HEK293T (cell line): ENCODE results near the gene OR8S1.
"Not testable (repeated sequence)": the region's sequence is repeated elsewhere in the genome, so short reads cannot be mapped to it uniquely, and the experiment has no call there.

ENCODE experiments used
- CTCF ChIA-PET: fragments of 350-600 bp; formaldehyde crosslinking; extraction: SDS; loops from one replicate; lab custom pipeline; 2021; ENCODE audit warnings: antibody characterized with exemption, inconsistent platforms; lab: Yijun Ruan, JAX
- POLR2A ChIA-PET: fragments of 350-600 bp; formaldehyde crosslinking; extraction: SDS; loops from one replicate; lab custom pipeline; 2020; ENCODE audit warnings: antibody characterized with exemption, inconsistent platforms; lab: Yijun Ruan, JAX
- DNase-seq: peaks from one replicate; pipeline ENCODE4 v3.0.0; 2012; ENCODE audit warnings: mixed read lengths; ENCODE audit errors: extremely low spot score
- ARNT ChIP-seq: fragments of 450-650 bp; IDR thresholded peaks from 2 replicates; pipeline ENCODE4 v1.6.1; 2017; ENCODE audit warnings: mild to moderate bottlenecking
- BHLHE40 ChIP-seq: fragments of 450-650 bp; IDR thresholded peaks from 2 replicates; pipeline ENCODE4 v1.6.1; 2016; ENCODE audit warnings: mild to moderate bottlenecking, moderate library complexity, borderline replicate concordance
- CTBP1 ChIP-seq: fragments of 450-650 bp; IDR thresholded peaks from 2 replicates; pipeline ENCODE4 v1.6.1; 2016; ENCODE audit warnings: borderline replicate concordance
- ELF4 ChIP-seq: fragments of 450-650 bp; IDR thresholded peaks from 2 replicates; pipeline ENCODE4 v1.6.1; 2017; ENCODE audit warnings: antibody characterized with exemption
- FOXA1 ChIP-seq: fragments of 450-650 bp; IDR thresholded peaks from 2 replicates; pipeline ENCODE4 v1.6.1; 2016; ENCODE audit warnings: mild to moderate bottlenecking
- FOXK2 ChIP-seq: fragments of 450-650 bp; IDR thresholded peaks from 2 replicates; pipeline ENCODE4 v1.6.1; 2016; ENCODE audit warnings: mild to moderate bottlenecking
- FOXM1 ChIP-seq: fragments of 450-650 bp; IDR thresholded peaks from 2 replicates; pipeline ENCODE4 v1.6.1; 2017; ENCODE audit warnings: mild to moderate bottlenecking, borderline replicate concordance
- HDGF ChIP-seq: fragments of 450-650 bp; IDR thresholded peaks from 2 replicates; pipeline ENCODE4 v1.6.1; 2017; ENCODE audit warnings: antibody characterized with exemption, borderline replicate concordance
- L3MBTL2 ChIP-seq: fragments of 450-650 bp; conservative IDR thresholded peaks from 2 replicates; pipeline ENCODE4 v1.6.1; 2016; ENCODE audit warnings: mild to moderate bottlenecking
- LEF1 ChIP-seq: fragments of 450-650 bp; IDR thresholded peaks from 2 replicates; pipeline ENCODE4 v1.6.1; 2017; ENCODE audit warnings: mild to moderate bottlenecking, borderline replicate concordance
- NFRKB ChIP-seq: fragments of 450-650 bp; IDR thresholded peaks from 2 replicates; pipeline ENCODE4 v1.6.1; 2016; ENCODE audit warnings: mild to moderate bottlenecking, moderate library complexity
- SP1 ChIP-seq: fragments of 450-650 bp; IDR thresholded peaks from 2 replicates; pipeline ENCODE4 v1.6.1; 2017
- SUZ12 ChIP-seq: fragments of 450-650 bp; IDR thresholded peaks from 2 replicates; pipeline ENCODE4 v1.6.1; 2016; ENCODE audit warnings: mild to moderate bottlenecking
- TARDBP ChIP-seq: fragments of 450-650 bp; IDR thresholded peaks from 2 replicates; pipeline ENCODE4 v1.6.1; 2016
- ZNF384 ChIP-seq: fragments of 450-650 bp; IDR thresholded peaks from 2 replicates; pipeline ENCODE4 v1.6.1; 2016
- TF ChIP-seq, protein P1 (sequence below): fragments of 450-650 bp; IDR thresholded peaks from 2 replicates; pipeline ENCODE4 v1.6.1; 2016

OR8S1 gene

GRCh38 chr12:48553666-48554343 lies 28.4 kb downstream of the OR8S1 start:
- TF ChIP-seq, protein P1, sequence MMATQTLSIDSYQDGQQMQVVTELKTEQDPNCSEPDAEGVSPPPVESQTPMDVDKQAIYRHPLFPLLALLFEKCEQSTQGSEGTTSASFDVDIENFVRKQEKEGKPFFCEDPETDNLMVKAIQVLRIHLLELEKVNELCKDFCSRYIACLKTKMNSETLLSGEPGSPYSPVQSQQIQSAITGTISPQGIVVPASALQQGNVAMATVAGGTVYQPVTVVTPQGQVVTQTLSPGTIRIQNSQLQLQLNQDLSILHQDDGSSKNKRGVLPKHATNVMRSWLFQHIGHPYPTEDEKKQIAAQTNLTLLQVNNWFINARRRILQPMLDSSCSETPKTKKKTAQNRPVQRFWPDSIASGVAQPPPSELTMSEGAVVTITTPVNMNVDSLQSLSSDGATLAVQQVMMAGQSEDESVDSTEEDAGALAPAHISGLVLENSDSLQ: peak; percentile 44
- not testable (repeated sequence) for DNase-seq
- ChIA-PET CTCF (interaction anchor here (1.2 kb wide), 1 partner anchor 11 kb away, joined by 3 read pairs; no protein-coding TSS in a partner anchor), POLR2A (interaction anchor here (1.4 kb wide), 1 partner anchor 10 kb away, joined by 3 read pairs; no protein-coding TSS in a partner anchor)

DNA sequence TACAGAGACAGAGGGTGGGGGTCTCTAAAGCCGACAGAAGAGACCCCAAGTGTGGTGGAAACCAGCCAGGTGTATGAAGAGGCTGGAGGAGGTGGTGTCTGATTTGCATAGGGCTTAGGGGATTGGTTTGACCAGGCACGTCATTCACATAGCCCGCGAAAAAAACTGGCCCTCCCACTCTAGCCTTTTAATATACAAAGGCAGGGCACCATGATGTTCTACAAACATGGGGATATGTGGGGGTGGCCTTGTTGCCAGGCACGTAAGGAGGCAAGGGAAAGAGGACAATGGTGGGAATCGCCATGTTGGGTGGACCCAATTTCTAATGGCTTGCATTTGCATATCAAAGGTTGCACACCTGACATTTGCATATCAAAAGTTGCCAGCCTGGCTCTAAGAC lies 31.2 kb downstream of the OR8S1 start:
- no peak for DNase-seq
- TF ChIP-seq SUZ12: no peak
- no peak for TF ChIP-seq CTBP1
- TF ChIP-seq SP1: no peak
- no peak for TF ChIP-seq FOXA1
- no peak for TF ChIP-seq HDGF
- TF ChIP-seq FOXK2: no peak
- TF ChIP-seq LEF1: no peak
- no peak for TF ChIP-seq ARNT
- POLR2A ChIA-PET: interaction anchor here (0.5 kb wide), 1 partner anchor 24 kb away, joined by 3 read pairs; no protein-coding TSS in a partner anchor
- CTCF ChIA-PET: no interaction called here

DNA sequence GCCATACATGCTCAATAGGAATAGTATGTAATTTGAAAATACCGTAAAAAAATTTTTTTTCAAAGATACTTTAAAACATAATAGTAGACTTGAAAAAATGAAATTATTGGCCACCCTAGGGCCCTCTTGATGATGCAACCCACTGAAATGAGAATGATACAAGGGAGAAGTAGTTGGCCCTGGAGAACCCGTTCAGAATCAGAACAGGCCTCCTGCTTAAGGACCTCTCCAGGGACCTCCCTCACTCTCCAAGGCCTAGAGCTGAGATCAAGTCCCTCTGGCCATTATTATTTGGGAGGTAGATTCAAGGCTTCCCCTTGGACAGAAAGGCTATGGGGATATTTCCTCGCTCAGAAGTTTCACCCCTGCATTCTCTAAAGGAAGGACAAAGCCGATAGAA lies 32.5 kb downstream of the OR8S1 start:
- ChIA-PET CTCF (no interaction called here), POLR2A (no interaction called here)
- no peak for DNase-seq
- TF ChIP-seq, protein P1: no peak
- TF ChIP-seq FOXM1: no peak
- no peak for TF ChIP-seq ARNT
- TF ChIP-seq CTBP1: no peak
- no peak for TF ChIP-seq NFRKB
- no peak for TF ChIP-seq SP1
- no peak for TF ChIP-seq HDGF
- no peak for TF ChIP-seq SUZ12
- no peak for TF ChIP-seq L3MBTL2
- TF ChIP-seq TARDBP: no peak
- no peak for TF ChIP-seq ZNF384
- no peak for TF ChIP-seq FOXK2
- no peak for TF ChIP-seq ELF4
- TF ChIP-seq BHLHE40: no peak
- no peak for TF ChIP-seq FOXA1
- no peak for TF ChIP-seq LEF1

GRCh38 chr12:48567731-48568130 lies 42.3 kb downstream of the OR8S1 start:
- ChIA-PET POLR2A (no interaction called here), CTCF (no interaction called here)
- DNase-seq: no peak
- TF ChIP-seq TARDBP (no peak), CTBP1 (no peak), HDGF (no peak), ARNT (no peak), L3MBTL2 (no peak), LEF1 (no peak), FOXA1 (no peak), FOXM1 (no peak), SP1 (no peak)
- TF ChIP-seq, protein P1: no peak

DNA sequence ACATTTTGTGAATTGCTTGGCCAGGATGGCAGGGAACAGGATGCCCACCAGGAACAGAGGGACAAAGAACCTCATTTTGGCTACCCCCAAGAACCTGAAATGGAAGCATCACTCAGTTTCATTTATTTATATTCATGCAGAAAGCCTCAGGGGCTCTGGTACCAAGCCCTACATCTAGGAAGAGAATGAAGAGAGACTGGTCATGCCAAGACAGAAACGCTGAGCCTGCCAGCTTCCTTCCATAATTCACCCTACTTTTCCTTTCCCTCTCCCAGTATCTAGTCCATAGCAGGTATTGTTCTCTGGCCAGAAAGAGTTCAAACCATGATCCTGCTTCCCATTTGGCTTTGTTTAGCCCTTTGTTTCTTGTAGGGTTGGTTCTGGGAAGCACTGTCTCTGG lies 44.5 kb downstream of the OR8S1 start, which contains the start of gene LALBA:
Gene LALBA (minus strand): TSS at position 101 of the 400 bp plus-strand sequence. CDS start 26 bp downstream, at position 75.
- ChIA-PET CTCF (no interaction called here), POLR2A (no interaction called here)
- TF ChIP-seq SUZ12 (no peak), ELF4 (no peak), LEF1 (no peak), BHLHE40 (no peak), NFRKB (no peak), ARNT (no peak), FOXK2 (no peak), TARDBP (no peak), SP1 (no peak), HDGF (no peak), ZNF384 (no peak), L3MBTL2 (no peak), FOXM1 (no peak), FOXA1 (no peak), CTBP1 (no peak)
- TF ChIP-seq, protein P1: no peak
- no peak for DNase-seq

- no peak for DNase-seq
- ChIA-PET POLR2A (no interaction called here), CTCF (no interaction called here)
- TF ChIP-seq FOXM1 (no peak), ARNT (no peak), ELF4 (no peak)
Observed at GRCh38 chr12:48572326-48572725, 46.9 kb downstream of the OR8S1 start.
